H1 (cell line): ENCODE measurements around the gene ZMYM4.

Experiments
- CTCF ChIP-seq, 3 experiments: IDR thresholded peaks; 1 replicate in 2 of 3; 2 replicates in 1 of 3; pipeline versions ENCODE4 v1.5.1 to v1.6.1; 2011; ENCODE audit warnings: low read length in 3 of 3, mild to moderate bottlenecking in 3 of 3, inconsistent platforms in 2 of 3, low read depth in 1 of 3, moderate library complexity in 1 of 3; ENCODE audit not compliant: insufficient read depth in 1 of 3; ENCODE audit errors: control extremely low read depth in 1 of 3
- POLR2AphosphoS5 ChIP-seq: IDR thresholded peaks from 2 replicates; pipeline ENCODE4 v1.6.1; 2011; ENCODE audit warnings: low read depth, low read length

GRCh38 chr1:35426097-35426586 is 157.6 kb downstream of the ZMYM4 start:
- no peak for TF ChIP-seq POLR2AphosphoS5
- TF ChIP-seq CTCF (IDR thresholded peaks at IDR 0.05; ENCODE audit: control extremely low read depth in 1 of 3, insufficient read depth in 1 of 3, low read depth in 1 of 3, low read length in 3 of 3), result no peak
